HG03097 (cell line): ENCODE measurements around the gene ASB18.

Experiments
- ATAC-seq: cut with Tn5 transposase; IDR thresholded peaks from one replicate; pipeline ENCODE4 v1.9.1; 2021; ENCODE audit not compliant: unreplicated experiment, low FRiP score

The ASB18 gene

GRCh38 chr2:236176417-236176816 is 87.8 kb downstream of the ASB18 start:
- ATAC-seq = no peak

DNA sequence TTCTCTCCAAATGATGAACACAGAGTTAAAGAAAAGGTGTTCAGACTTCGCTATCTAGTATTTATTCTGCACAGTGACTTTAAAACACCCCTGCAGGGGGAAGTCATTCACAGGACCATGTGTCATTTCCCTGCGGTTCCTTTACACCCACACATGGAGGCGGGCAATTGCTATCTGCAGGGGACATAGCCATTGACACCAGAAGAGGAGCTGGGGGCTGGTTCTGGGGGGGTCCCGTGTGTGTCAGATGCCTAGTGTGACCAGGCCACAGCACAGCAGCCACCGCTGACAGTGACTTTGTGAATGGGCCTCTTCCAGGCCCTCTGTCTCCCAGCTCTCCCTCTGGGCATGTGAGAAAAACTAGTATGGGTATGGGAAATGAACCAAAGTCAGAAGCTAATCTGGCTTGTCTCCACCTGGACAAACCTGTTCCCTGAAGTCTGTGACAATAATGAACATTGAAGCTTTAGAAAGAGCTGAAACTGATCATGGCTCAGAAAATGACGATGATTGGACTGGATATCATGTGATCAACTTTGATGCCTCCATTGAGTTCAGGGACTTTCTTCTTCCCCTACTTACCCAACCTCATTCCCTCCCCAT is 88.6 kb downstream of the ASB18 start:
- ATAC-seq = no peak

DNA sequence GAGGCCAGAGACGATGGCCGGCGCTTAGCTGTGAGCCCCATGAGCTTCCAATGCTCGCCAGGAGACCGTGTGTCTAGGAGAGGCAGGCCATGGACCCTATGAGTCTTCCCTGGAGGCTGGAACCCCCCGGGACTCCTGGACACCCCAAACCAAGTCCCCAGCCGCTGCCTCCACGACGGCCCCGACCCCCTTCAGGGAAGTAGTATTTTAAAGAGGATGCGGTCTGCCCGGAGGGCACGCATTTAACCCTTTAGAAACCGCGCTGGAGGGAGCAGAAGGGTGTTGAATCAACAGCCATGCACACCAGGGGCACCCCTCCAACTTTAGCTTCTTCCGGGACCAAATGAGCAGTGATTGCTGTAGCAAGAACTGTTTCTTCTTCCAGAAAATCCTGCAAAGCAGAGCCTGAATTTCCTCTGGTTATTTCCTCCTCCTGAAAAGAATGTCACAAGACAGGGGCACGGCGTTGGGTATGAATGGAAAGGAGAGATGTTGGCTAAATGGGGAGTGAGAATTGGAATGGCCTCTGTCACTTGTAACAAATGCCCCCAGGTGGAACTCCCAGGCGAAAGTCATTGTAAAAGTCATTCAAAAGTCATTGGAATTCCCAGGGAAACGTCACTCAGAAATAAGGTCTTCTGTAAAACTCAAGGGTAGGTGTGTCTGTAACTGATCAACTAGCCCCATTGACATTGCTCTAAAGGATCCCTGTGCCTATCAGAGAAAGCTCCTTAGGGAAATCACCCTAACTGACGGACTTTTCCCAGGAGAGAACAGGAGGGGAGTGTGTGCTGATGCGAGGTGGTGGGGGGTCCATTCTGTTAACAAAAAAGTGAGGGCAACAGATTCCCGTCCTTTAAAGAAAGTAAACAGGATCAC is 90.2 kb downstream of the ASB18 start:
- no peak for ATAC-seq

- ATAC-seq = no peak
These were observed 91.0 kb downstream of the ASB18 start for GRCh38 chr2:236173036-236173728.

DNA sequence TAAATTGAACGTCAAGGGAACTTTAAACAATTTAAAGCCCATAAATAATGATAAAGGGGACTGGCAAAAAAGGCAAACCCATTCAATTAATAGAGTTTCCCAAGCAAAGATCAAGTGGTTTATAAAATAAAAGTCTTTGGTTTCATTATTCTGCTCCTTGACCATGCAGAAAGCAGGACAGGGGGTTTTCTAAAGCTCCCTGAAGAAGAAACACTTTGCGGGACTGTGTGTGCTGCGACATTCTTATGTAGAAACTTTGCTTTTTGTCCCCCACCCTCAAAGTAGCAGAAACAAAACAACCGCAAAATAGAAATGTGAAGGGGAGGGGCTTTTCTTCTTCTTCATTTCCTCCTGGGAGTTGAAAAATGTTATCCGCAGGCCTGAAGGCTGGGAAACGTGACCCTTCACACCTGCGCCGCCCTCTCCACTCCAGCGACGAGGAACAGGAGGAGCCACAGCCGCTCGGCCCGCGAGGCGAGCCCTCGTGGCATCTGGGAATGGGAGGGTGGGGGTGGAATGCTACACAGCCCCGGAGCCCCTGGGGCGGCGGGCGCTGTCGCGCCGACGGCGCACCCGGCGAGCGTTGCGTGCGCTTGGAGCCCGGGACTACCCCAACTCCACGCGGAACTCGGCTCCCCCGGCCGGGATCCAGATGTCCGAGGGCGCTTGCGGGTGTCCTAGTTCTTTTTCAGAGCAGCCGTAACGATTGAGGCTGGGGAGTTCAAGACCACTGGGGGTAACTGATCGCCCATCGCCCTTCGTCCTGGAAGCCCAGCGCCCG is 91.8 kb downstream of the ASB18 start:
- no peak for ATAC-seq

DNA sequence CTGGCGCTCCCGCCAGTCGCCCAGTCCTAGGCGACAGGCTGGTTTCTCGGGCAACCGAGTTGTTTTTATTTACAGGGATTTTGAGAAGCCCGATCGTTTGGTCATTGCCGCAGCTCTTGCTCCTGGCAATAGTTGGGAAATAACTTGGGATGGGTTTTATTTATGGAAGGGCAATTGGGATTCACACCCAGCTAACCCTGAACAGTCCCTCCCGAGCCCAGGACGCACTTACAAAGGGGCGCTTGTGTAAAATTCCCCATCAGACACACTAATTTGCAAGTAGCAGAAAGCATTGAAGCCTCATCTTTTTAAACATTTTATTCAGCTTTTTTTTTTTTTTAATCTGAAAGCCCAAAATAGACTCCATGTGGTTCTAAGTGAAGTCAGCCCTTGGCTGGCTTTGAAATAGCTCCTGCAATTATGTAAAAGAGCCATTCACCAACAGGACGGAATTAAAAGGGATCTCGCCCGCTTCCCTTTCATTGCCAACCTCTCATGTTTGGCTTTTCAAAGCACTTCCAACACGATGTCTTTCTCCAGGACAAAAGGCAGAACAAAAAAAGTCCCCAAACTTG is 92.4 kb downstream of the ASB18 start:
- no peak for ATAC-seq

DNA sequence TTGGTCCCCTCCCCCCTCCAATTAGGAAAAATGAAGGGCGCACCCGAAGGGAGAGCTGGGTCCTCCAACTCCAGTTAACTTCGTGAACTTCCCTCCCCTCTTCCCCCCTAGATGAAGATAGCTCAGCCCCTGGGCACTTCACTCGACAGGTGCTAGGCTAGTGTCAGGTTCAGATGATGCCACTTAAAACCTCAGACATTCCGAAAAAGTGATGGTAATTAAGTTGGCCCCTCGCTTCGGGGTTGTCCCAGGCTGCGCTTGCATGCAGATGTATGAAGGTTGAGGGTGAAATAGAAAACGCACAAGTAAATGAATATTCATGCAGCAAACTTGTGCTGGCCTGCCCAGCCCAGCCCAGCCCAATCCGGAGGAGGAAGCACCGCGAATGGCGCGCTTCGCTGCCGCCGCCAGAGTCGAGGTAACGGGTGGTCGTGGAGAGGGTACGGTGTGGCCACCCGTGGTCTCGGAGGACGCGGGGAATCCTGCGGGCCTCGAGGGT is 93.0 kb downstream of the ASB18 start:
- no peak for ATAC-seq

DNA sequence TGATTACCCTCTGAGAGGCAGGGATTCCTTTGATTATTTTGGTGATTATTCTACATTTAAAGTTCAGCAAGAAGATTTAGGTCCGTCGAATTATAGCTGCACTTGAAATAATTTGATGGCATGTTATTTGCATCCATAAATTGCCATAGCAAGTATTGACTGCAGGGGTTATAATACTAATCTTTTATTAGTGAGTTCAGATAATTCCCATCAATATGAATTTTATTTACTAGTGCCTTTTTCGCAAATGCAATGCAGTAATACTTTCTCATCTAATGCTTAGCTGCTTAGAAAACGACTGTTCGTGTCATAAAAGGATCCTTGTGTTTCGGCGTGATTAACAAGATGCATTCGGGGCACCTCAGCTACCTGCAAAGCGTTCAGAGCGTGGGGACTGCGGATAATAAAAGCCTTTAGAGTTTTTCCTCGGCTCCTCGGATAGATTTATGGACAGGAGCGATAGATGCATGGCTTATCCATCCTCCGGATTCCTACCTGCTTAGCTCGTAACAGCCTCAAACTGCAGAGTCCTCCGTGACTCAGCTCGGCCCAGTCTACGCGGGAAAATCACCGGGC is 93.5 kb downstream of the ASB18 start:
- ATAC-seq = no peak

DNA sequence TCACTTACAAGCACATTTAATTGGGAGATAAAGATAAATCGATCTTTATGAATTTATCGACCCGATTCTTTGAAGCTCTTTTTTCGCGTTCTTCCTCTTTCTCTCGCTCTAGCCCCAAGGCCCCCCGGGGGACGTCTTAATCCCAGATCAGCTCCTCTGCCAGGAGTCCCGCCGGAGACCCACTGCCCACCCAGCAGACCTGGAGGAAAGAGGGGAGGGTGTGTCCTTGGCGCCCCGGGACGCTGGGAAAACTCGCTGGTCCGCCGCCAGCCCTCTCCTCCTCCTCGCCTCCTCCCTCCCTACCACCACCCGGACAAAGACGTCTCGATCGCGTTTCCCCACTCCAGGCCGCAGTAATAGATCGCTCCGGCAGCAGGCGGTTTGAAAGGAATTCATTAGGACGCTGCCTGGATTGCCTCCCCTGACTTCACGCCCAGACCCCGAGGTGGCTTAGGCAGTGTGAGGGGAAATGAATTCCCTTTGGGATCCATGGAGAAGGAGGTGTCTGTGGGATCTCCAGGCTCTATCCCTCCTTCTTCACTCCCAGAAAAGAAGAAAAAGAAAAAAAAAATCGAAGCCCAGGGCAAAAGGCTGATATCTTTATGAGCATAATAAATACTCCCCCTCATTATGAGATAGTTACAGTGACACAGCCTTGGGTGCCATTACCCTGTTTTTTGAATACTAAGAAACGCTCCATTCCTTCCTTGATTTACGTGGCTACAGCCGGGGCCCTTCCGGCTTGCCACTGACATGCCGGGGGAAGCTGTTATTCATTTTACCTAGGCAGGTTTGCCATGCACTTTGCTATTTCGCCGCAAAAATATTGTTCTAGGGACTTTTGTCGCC is 94.2 kb downstream of the ASB18 start:
- ATAC-seq = no peak

- no peak for ATAC-seq
These were observed 95.0 kb downstream of the ASB18 start for GRCh38 chr2:236169151-236169721.

GRCh38 chr2:236168110-236169080 is 95.8 kb downstream of the ASB18 start, which contains the start of gene GBX2:
GBX2 (minus strand) TSS chr2:236168386; CDS start chr2:236167971, 415 bp downstream.
- ATAC-seq = no peak

DNA sequence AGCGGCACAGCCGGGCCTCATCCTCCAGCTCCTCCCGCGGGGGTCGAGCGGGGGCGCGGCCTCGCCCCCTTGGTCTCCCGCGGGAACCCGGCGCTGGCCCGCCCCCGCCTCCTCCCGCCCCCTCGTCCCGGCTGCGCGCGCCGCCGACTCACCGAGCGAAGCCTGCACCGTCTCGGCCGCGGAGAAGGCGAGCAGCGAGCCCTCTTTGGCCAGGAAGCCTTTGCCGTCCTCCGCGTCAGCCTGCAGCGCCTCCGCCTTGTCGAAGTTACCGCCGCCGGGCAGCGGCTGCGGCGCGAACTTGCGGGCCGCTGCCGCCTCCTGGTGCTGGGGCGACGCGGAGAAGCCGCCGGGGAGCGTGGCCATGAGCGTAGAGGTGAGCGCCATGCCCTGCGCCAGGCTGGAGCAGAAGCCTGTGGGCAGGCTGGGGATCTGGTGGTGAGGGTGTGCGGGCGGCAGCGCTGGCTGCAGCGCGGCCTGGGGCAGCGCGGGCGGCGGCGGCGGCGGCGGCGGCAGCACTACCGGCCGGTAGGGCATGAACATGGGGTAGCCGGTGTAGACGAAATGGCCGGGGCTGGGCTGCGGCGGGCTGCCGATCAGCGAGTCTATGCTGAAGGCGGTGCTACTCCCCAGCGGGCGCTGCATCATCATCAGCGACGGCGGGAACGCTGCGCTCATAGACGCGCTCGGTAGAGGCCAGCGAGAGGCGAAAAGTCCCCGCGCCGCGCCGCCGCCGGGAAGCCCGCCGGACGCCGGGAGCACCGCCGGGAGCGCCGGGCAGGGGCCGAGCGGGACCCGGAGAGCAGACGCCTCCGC is 96.7 kb downstream of the ASB18 start:
- no peak for ATAC-seq

- no peak for ATAC-seq
These were observed 97.4 kb downstream of the ASB18 start for GRCh38 chr2:236166796-236167296.

DNA sequence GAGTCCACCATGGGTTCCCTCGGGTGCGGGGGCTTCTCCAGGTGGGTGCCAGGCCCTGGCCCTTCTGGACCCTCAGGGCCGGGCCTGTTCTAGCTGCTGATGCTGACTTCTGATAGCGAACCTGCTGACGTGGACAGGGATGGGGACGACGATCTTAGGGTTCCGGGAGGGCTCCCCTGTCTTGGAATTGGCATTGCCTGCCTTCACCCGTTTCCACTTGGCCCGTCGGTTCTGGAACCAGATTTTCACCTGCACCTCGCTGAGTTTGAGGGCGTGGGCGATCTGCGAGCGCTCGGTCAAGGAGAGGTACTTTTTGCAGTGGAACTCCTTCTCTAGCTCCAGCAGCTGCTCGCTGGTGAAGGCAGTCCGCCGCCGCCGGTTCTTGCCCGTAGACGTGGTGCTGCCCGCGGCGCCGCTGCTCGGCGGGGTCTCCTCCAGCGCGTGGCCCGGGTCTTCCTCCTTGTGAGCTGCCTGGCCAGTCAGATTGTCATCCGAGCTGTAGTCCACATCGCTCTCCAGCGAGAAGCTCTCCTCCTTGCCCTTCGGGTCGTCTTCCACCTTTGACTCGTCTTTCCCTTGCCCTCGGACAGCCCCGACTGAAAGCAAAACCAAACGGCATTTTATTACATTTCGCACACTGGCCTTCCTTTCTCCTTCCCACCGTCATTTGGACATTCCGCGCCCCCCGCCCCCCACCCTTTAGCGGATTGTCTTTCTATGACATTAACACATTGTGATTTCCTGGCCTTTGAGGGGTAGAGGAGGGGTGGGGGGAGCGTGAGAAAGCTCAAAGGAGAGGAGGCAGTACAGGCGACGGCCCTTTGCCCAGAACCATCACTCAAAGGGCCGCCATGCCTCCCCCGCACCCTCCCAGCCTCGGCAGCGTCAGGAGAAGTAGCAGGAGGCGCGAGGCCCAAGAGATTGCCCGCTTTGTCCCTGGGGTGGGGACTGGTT is 98.1 kb downstream of the ASB18 start:
- ATAC-seq = no peak
